Endothelial cell (in vitro differentiated cells): Measurements from ENCODE around the gene CDCP2. TPM values are rescaled to one million over a fixed set of nuclear protein-coding genes. Genes with fewer than 3 reads are reported as not detected.
"Not testable (repeated sequence)": the region's sequence is repeated elsewhere in the genome, so short reads cannot be mapped to it uniquely, and the experiment has no call there.

ENCODE experiments used
- DNase-seq: peaks from one replicate; pipeline ENCODE4 v3.0.0; 2021; ENCODE audit warnings: low spot score
- H3K27ac Mint-ChIP-seq: one replicate; pipeline ENCODE4 v1.8.0; 2021; ENCODE audit warnings: mixed read lengths, inconsistent platforms; ENCODE audit not compliant: unreplicated experiment
- H3K27me3 Mint-ChIP-seq: one replicate; pipeline ENCODE4 v1.8.0; 2021; ENCODE audit warnings: mild to moderate bottlenecking, moderate library complexity, mixed read lengths, inconsistent platforms; ENCODE audit not compliant: unreplicated experiment
- H3K36me3 Mint-ChIP-seq: one replicate; pipeline ENCODE4 v1.8.0; 2021; ENCODE audit warnings: mild to moderate bottlenecking, low read depth, mixed read lengths, inconsistent platforms; ENCODE audit not compliant: unreplicated experiment
- H3K4me1 Mint-ChIP-seq: one replicate; pipeline ENCODE4 v1.8.0; 2021; ENCODE audit warnings: mild to moderate bottlenecking, mixed read lengths, inconsistent platforms; ENCODE audit not compliant: unreplicated experiment
- H3K4me3 Mint-ChIP-seq: one replicate; pipeline ENCODE4 v1.8.0; 2021; ENCODE audit warnings: mild to moderate bottlenecking, mixed read lengths, inconsistent platforms; ENCODE audit not compliant: unreplicated experiment
- H3K9me3 Mint-ChIP-seq: one replicate; pipeline ENCODE4 v1.8.0; 2021; ENCODE audit warnings: mixed read lengths, inconsistent platforms; ENCODE audit not compliant: unreplicated experiment
- CTCF ChIP-seq: fragments of 200-600 bp; sonication (generic); IDR thresholded peaks from one replicate; pipeline ENCODE4 v1.5.0; 2021; ENCODE audit warnings: antibody characterized with exemption; ENCODE audit not compliant: unreplicated experiment
- total RNA-seq: library from RNA; stranded (reverse); fragmentation: NEBNext Ultra II Directional; extraction: Animal tissue kit (Norgen Biotek cat#: 25700); gene quantifications from one replicate; pipeline ENCODE4 v1.2.1, GENCODE V29; 2021; ENCODE audit not compliant: unreplicated experiment

Gene CDCP2
- total RNA-seq, 1 donor from 2014 or later: 0.36 TPM

GRCh38 chr1:54168206-54168965 is 15.6 kb upstream of the CDCP2 start:
- no peaks in the 10 kb centered on the region for H3K36me3 Mint-ChIP-seq
- DNase-seq: no peak
- H3K9me3 Mint-ChIP-seq: no peaks in the 10 kb centered on the region
- TF ChIP-seq CTCF: no peak
- H3K27ac Mint-ChIP-seq: no peak overlapping the region
- no peaks in the 10 kb centered on the region for H3K27me3 Mint-ChIP-seq
- H3K4me1 Mint-ChIP-seq: peaks cover 23% of the 10 kb centered on the region
- no peak overlapping the region for H3K4me3 Mint-ChIP-seq

DNA sequence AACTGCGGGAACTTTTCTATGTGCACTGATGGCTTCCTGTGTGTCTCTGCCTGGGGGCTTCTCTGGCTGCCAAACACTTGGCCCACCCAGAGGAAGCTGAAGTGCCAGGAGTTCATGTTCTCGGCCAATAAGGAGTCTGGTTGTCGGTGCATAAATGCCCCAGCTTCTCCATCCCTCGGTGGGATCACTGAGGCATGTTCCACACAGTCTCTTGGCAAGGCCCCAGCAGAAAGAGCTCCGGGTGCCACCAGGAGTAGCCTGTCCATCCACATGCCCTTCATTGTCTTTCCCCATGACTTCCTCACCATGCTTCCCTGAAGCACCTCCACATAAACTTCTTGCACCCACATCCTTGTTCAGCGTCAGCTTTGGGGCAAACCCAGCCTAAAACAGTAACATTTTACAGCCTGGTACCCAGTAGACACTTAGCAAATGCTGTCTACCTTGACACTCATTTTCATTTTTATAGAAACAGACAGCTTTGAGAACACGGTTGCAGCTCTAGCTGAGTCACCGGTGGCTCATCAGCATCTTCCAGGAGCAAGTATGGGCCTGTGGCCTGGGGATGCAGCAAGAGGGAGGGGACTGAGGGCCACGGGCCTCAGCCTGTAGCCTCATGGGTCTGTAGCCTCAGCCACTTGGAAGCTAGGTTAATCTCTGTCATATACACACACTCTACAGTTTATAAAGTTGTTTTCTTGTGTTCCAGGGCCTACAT is 14.8 kb upstream of the CDCP2 start:
- H3K9me3 Mint-ChIP-seq: no peaks in the 10 kb centered on the region
- H3K4me3 Mint-ChIP-seq: no peak overlapping the region
- H3K36me3 Mint-ChIP-seq: no peaks in the 10 kb centered on the region
- TF ChIP-seq CTCF: no peak
- H3K27me3 Mint-ChIP-seq: peaks cover 1% of the 10 kb centered on the region
- peaks cover 20% of the 10 kb centered on the region for H3K4me1 Mint-ChIP-seq
- no peak overlapping the region for H3K27ac Mint-ChIP-seq
- no peak for DNase-seq

DNA sequence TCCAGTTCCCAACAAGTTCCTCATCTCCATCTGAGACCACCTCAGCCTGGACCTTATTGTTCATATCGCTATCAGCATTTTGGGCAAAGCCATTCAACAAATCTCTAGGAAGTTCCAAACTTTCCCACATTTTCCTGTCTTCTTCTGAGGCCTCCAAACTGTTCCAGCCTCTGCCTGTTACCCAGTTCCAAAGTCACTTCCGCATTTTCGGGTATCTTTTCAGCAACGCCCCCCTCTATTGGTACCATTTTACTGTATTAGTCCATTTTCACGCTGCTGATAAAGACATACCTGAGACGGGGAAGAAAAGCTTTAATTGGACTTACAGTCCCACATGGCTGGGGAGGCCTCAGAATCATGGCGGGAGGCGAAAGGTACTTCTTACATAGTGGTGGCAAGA is 13.6 kb upstream of the CDCP2 start:
- not testable (repeated sequence) for H3K36me3 Mint-ChIP-seq, DNase-seq, H3K27ac Mint-ChIP-seq, H3K27me3 Mint-ChIP-seq, H3K9me3 Mint-ChIP-seq, H3K4me3 Mint-ChIP-seq
- peaks cover 12% of the 10 kb centered on the region for H3K4me1 Mint-ChIP-seq

DNA sequence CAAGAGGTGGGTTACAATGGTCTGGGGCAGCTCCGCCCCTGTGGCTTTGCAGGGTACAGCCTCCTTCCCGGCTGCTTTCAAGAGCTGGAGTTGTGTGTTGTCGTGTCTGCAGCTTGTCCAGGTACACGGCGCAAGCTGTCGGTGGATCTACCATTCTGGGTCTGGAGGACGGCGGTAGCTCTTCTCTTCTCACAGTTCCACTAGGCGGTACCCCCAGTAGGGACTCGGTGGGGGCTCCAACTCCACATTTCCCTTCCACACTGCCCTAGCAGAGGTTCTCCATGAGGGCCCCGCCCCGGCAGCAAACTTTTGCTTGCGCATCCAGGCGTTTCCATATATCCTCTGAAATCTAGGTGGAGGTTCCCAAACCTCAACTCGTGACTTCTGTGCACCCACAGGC is 12.3 kb upstream of the CDCP2 start:
- Mint-ChIP-seq H3K27me3 (peaks cover 2% of the 10 kb centered on the region), H3K36me3 (no peaks in the 10 kb centered on the region), H3K27ac (no peak overlapping the region), H3K9me3 (no peaks in the 10 kb centered on the region), H3K4me1 (peaks cover 6% of the 10 kb centered on the region), H3K4me3 (no peak overlapping the region)
- TF ChIP-seq CTCF: no peak
- DNase-seq: no peak

GRCh38 chr1:54163573-54163972 is 10.8 kb upstream of the CDCP2 start:
- no peaks in the 10 kb centered on the region for H3K36me3 Mint-ChIP-seq
- peaks cover 6% of the 10 kb centered on the region for H3K4me1 Mint-ChIP-seq
- TF ChIP-seq CTCF: no peak
- no peak overlapping the region for H3K27ac Mint-ChIP-seq
- no peak overlapping the region for H3K4me3 Mint-ChIP-seq
- no peaks in the 10 kb centered on the region for H3K9me3 Mint-ChIP-seq
- H3K27me3 Mint-ChIP-seq: peaks cover 2% of the 10 kb centered on the region
- DNase-seq: no peak
